Measurements from ENCODE around the gene MLANA. TPM values are rescaled to one million over a fixed set of nuclear protein-coding genes. Genes with fewer than 3 reads are reported as not detected.
"Not testable (repeated sequence)": the region's sequence is repeated elsewhere in the genome, so short reads cannot be mapped to it uniquely, and the experiment has no call there.

The MLANA gene
- polyA plus RNA-seq, 1 donor: 0.54 TPM

DNA sequence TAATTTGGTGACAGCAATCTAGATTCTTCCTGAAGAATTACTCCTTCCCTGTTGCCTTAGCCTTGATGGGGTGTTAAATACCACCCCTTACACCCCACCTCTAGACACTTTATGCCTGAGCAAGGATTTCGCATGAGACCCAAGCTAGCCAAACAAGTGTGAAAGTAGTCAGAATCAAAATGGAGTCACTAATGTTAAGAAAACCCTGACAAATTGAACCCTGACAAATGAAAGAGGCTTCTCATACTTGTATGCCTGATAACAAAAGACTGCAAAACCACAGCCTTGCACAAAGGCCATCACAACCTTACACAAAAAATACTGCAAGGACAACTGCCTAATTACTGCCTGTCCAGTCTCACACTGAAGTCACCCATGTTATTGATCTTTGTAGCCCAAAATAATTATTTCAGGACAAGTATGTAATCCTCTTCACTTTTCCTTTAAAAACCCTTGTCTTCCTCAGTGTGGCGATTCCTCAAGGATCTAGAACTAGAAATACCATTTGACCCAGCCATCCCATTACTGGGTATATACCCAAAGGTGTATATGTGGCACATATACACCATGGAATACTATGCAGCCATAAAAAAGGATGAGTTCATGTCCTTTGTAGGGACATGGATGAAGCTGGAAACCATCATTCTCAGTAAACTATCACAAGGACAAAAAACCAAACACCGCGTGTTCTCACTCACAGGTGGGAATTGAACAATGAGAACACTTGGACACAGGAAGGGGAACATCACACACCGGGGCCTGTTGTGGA lies 8.3 kb upstream of the MLANA start:
- no CpG with 5 or more reads among the region's 5 CpGs for WGBS (ENCODE audit: insufficient coverage, low lambda C conversion rate)

DNA sequence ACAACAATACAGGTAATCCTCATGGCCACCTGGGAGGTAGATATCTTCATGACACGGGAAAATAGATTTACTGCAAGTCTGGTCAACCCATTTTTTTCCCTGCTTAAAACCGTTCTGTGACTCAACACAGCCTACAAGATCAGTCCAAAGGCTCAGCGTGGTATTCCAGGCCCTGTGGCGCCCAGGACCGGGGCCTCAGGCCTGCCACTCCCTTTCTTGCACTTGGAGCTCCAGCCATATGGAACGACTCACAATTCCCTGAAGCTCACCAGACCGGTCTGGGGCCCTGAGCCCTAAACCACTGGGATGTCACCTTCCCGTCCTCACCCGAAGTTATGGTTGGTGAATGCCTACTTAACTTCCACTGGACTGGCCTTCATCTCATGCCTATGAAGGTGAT lies 6.5 kb upstream of the MLANA start:
- Histone ChIP-seq H3K9me3 (ENCODE audit: control insufficient read depth, low read depth, low read length) (no peaks in the 10 kb centered on the region), H3K4me1 (ENCODE audit: control insufficient read depth, insufficient read depth, low read length) (no peaks in the 10 kb centered on the region), H3K27me3 (ENCODE audit: control insufficient read depth, insufficient read depth, low read length) (no peaks in the 10 kb centered on the region), H3K36me3 (ENCODE audit: control insufficient read depth, insufficient read depth, low read length) (no peaks in the 10 kb centered on the region), H3K4me3 (ENCODE audit: low read length) (no peak overlapping the region), H3K27ac (ENCODE audit: low read length) (no peak overlapping the region)
- peak; percentile 9 to 55 for DNase-seq
- WGBS (ENCODE audit: insufficient coverage, low lambda C conversion rate): no CpG with 5 or more reads among the region's 9 CpGs

More for the DNA sequence above, 8.3 kb upstream of the MLANA start:
- H3K4me3 ChIP-seq (ENCODE audit: low read length); H3K9me3 ChIP-seq (ENCODE audit: control insufficient read depth, low read depth, low read length); H3K36me3 ChIP-seq (ENCODE audit: control insufficient read depth, insufficient read depth, low read length); H3K27me3 ChIP-seq (ENCODE audit: control insufficient read depth, insufficient read depth, low read length); H3K27ac ChIP-seq (ENCODE audit: low read length); DNase-seq; H3K4me1 ChIP-seq (ENCODE audit: control insufficient read depth, insufficient read depth, low read length): not testable (repeated sequence)

DNA sequence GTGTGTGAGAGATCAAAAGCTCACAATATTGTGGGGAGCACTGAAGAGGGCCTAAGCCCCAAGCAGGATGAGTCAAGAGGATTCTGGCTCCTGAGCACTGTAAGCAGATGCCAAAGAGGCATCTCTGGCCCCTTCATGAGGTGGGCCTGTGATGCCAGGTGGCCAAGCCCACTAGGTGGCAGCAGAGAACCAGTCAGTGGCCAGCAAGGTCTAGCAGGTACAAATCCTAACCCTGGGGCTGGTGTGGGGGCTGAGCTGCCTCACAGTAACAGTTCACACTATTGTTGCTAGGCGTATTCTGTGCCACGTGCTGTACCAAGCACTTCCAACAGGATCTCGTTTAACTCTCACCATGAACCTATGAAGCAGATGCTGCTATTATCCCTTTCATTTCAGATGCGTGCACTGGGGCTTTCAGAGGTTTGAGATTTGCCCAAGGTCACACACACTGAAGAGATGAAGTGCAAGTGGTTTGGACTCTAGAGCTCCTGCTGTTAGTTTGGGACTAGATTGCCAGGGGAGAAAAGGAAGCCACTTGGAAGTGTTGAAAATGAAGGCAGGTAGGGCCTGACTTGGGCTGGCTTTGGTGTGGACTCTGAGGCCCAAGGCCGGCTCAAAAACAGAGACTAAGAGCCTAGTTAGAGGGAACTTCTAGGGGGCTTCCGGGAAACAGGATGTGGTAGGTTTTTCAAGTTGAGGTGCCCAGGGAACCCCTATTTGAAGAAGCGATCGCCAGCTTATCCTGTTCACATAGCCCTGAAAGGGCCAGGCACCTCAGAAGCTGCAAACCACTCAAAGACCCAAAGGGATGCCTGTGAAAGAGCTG lies 4.4 kb upstream of the MLANA start:
- Histone ChIP-seq H3K36me3 (ENCODE audit: control insufficient read depth, insufficient read depth, low read length) (no peaks in the 10 kb centered on the region), H3K9me3 (ENCODE audit: control insufficient read depth, low read depth, low read length) (no peaks in the 10 kb centered on the region), H3K27ac (ENCODE audit: low read length) (no peak overlapping the region), H3K4me1 (ENCODE audit: control insufficient read depth, insufficient read depth, low read length) (no peaks in the 10 kb centered on the region), H3K27me3 (ENCODE audit: control insufficient read depth, insufficient read depth, low read length) (no peaks in the 10 kb centered on the region), H3K4me3 (ENCODE audit: low read length) (no peak overlapping the region)
- peak; percentile 50 to 52 for DNase-seq
- WGBS (ENCODE audit: insufficient coverage, low lambda C conversion rate): 100% methylated on average over 1 of the region's 8 CpGs

DNA sequence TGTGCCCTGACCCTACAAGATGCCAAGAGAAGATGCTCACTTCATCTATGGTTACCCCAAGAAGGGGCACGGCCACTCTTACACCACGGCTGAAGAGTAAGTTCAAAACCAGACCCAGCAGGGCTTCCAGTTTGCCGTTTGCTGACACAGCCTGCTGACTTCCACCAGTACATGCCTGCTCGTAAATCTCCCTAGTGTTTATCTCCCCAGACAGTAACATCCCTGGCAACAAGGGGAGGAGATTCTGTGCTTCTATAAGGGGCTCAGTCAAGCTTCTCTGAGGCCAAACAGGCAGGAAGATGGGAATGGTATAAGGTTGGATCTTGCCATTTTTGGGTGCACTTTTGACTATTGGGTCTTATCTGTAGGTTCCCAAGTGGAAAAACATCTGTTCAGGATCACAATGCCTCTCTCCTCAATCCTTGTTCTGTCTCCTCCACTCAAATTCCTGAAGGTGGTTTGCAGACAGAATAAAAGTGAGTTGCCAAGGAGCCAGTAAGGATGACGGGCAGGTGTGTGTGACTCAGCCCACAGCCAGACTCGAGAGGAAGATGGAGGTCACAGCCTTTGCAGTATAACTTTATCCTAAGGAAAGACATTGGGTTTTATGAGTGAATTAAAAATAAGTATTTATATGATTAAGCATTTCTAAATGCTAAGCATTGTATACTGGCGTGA lies 1.9 kb downstream of the MLANA start:
- Histone ChIP-seq H3K27me3 (ENCODE audit: control insufficient read depth, insufficient read depth, low read length) (no peaks in the 10 kb centered on the region), H3K4me3 (ENCODE audit: low read length) (no peak overlapping the region), H3K9me3 (ENCODE audit: control insufficient read depth, low read depth, low read length) (no peaks in the 10 kb centered on the region), H3K4me1 (ENCODE audit: control insufficient read depth, insufficient read depth, low read length) (no peaks in the 10 kb centered on the region), H3K36me3 (ENCODE audit: control insufficient read depth, insufficient read depth, low read length) (peaks cover 2% of the 10 kb centered on the region), H3K27ac (ENCODE audit: low read length) (no peak overlapping the region)
- 83% methylated on average over 1 of the region's 7 CpGs for WGBS (ENCODE audit: insufficient coverage, low lambda C conversion rate)
- no peak for DNase-seq

DNA sequence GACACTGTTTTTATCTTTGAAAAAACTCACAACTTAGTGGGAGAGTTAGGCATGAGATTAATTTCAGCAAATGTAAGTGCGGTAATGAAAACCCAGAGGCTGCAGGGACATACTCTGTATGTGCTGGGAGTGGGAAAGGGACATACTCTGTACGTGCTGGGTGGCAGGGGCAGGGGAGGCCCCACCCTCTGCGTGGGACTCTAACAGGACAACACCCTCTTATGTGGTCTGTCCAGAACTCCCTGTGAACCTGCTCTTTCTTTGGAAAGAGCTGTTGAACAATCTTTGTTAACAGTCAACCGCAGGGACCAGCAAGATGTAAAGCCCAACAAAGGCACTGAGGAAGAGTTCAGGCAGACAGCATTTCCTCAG lies 2.4 kb downstream of the MLANA start:
- no peak for DNase-seq
- Histone ChIP-seq H3K4me3 (ENCODE audit: low read length) (no peak overlapping the region), H3K27ac (ENCODE audit: low read length) (no peak overlapping the region), H3K27me3 (ENCODE audit: control insufficient read depth, insufficient read depth, low read length) (no peaks in the 10 kb centered on the region), H3K36me3 (ENCODE audit: control insufficient read depth, insufficient read depth, low read length) (peaks cover 2% of the 10 kb centered on the region), H3K4me1 (ENCODE audit: control insufficient read depth, insufficient read depth, low read length) (no peaks in the 10 kb centered on the region), H3K9me3 (ENCODE audit: control insufficient read depth, low read depth, low read length) (no peaks in the 10 kb centered on the region)
- WGBS (ENCODE audit: insufficient coverage, low lambda C conversion rate): no CpG with 5 or more reads among the region's 4 CpGs

DNA sequence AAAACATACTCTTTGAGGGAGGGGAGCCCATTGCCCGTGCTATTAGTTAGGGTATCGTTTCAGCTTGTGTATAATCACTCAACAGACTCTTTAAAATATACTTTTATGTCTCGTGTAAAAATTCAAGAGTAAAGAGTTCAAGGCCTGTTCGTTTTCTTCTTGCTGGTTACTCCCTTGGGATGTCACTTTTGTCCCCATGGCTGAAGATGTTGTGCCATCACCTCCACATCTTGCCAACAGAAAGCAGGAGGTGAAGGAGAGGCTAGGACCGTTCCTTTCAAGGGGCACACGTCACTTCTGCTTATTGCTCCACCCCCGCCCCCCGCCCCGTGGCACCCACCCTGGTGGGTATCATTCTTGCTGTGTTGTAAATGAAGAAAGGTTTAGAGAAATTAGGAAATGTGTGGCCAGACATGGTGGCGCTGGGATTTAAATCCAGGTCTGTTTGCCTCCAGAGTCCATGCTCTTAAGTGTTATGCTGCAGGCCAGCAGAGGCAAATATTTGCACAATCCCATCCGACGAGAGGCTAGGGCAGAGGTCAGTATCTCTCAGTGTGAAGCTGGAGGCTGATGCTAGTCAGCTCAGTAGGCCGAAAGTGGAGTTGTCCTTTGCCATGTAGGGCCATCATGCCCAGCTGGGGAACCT lies 3.0 kb downstream of the MLANA start:
- no peaks in the 10 kb centered on the region for H3K4me1 ChIP-seq (ENCODE audit: control insufficient read depth, insufficient read depth, low read length)
- H3K27me3 ChIP-seq (ENCODE audit: control insufficient read depth, insufficient read depth, low read length): no peaks in the 10 kb centered on the region
- H3K9me3 ChIP-seq (ENCODE audit: control insufficient read depth, low read depth, low read length): no peaks in the 10 kb centered on the region
- no peak overlapping the region for H3K27ac ChIP-seq (ENCODE audit: low read length)
- 100% methylated on average over 2 of the region's 13 CpGs for WGBS (ENCODE audit: insufficient coverage, low lambda C conversion rate)
- H3K36me3 ChIP-seq (ENCODE audit: control insufficient read depth, insufficient read depth, low read length): peaks cover 2% of the 10 kb centered on the region
- no peak overlapping the region for H3K4me3 ChIP-seq (ENCODE audit: low read length)
- DNase-seq: no peak

DNA sequence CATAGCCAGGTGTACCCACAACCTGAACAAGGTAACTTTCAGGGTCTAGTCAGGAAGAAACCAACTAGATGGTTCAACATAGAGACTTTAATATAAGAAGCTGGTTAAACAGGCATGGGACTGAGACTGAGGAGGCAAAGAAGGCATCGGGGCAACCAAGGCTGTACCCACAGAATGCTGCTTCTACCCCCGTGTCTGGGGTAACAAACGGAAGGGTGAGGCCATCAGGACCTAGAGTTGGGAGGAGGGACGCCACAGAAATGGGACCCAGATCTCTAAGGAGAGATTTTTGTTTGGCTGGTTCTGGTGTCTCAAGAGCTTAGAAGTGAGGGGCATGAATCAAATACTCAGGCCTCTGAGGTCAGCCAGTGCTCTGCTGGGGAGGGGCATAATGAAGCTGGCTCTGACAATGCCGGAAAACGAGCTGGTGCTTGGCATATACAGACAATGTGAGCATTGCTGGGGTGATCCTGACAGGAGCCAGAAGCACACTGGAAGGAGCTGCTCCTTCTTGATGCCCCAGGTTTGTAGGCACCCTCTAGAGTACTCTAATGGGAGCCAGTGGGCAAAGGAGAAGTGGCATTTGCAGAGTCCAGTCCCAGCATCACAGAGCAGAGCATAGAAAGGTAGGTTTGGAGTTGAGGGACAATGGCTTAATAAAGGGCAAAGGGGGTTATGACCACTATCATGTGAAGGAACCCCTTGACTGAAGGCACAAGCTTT lies 3.7 kb downstream of the MLANA start:
- Histone ChIP-seq H3K27ac (ENCODE audit: low read length) (no peak overlapping the region), H3K4me1 (ENCODE audit: control insufficient read depth, insufficient read depth, low read length) (no peaks in the 10 kb centered on the region), H3K27me3 (ENCODE audit: control insufficient read depth, insufficient read depth, low read length) (no peaks in the 10 kb centered on the region), H3K9me3 (ENCODE audit: control insufficient read depth, low read depth, low read length) (no peaks in the 10 kb centered on the region), H3K4me3 (ENCODE audit: low read length) (no peak overlapping the region), H3K36me3 (ENCODE audit: control insufficient read depth, insufficient read depth, low read length) (peaks cover 2% of the 10 kb centered on the region)
- no peak for DNase-seq
- no CpG with 5 or more reads among the region's 6 CpGs for WGBS (ENCODE audit: insufficient coverage, low lambda C conversion rate)

DNA sequence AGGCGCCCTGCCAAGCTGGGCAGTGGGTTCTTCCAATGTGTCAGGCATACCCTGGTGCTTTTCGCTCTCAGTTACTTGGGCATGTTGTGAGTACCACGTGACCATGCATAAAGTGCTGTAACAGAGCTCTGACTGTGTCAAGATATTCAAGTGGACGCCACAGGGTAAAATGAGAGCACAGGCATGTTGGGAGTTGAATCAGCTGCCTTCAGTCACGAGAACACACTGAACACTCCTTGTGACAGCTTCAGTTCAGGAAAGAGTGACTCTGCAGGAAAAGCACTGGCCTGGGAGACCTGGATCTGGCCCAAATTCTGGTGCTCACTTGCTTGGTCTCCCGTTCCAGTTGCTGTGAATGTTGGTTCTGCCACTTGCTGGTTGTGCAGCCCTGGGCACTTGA lies 5.1 kb downstream of the MLANA start:
- WGBS (ENCODE audit: insufficient coverage, low lambda C conversion rate): no CpG with 5 or more reads among the region's 6 CpGs
- no peaks in the 10 kb centered on the region for H3K4me1 ChIP-seq (ENCODE audit: control insufficient read depth, insufficient read depth, low read length)
- H3K27me3 ChIP-seq (ENCODE audit: control insufficient read depth, insufficient read depth, low read length): no peaks in the 10 kb centered on the region
- no peak for DNase-seq
- no peak overlapping the region for H3K4me3 ChIP-seq (ENCODE audit: low read length)
- H3K36me3 ChIP-seq (ENCODE audit: control insufficient read depth, insufficient read depth, low read length): peaks cover 2% of the 10 kb centered on the region
- no peak overlapping the region for H3K27ac ChIP-seq (ENCODE audit: low read length)
- H3K9me3 ChIP-seq (ENCODE audit: control insufficient read depth, low read depth, low read length): no peaks in the 10 kb centered on the region

DNA sequence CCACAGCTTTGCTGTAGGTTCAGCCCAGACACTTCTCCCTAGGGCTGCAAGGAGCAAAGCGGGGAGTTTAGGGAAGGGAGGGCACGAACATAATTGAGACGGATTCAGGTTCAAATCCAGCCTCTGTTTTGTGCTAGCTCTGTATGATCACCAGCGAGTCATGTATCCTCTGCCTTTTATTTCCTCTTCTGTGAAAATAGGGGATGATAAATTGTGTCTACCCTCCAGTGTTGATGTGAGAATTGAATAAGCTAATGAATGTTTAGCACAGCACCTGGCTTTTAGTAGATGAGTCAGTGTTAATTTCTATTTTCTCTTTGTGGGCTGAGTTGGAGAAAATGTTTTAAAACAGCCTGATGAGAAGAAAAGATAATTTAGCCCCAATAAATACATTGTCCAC lies 6.2 kb downstream of the MLANA start:
- DNase-seq: no peak
- no CpG with 5 or more reads among the region's 4 CpGs for WGBS (ENCODE audit: insufficient coverage, low lambda C conversion rate)
- Histone ChIP-seq H3K36me3 (ENCODE audit: control insufficient read depth, insufficient read depth, low read length) (peaks cover 2% of the 10 kb centered on the region), H3K27me3 (ENCODE audit: control insufficient read depth, insufficient read depth, low read length) (no peaks in the 10 kb centered on the region), H3K9me3 (ENCODE audit: control insufficient read depth, low read depth, low read length) (no peaks in the 10 kb centered on the region), H3K4me3 (ENCODE audit: low read length) (no peak overlapping the region), H3K4me1 (ENCODE audit: control insufficient read depth, insufficient read depth, low read length) (no peaks in the 10 kb centered on the region), H3K27ac (ENCODE audit: low read length) (no peak overlapping the region)

DNA sequence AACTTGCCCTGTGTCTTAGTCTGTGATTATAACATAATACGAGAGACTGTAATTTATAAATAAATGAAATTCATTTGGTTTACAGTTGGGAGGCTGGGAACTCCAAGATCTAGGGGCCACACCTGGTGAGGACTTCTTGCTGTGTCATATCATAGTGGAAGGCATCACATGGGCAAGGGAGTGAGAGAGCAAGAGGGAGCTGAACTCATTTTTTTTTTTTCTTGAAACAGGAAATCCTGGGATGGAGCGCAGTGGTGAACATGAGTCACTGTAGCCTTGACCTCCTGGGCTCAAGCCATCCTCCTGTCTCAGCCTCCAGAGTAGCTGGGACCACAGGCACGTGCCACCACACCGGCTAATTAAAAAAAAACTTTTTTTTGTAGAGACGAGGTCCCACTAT lies 7.2 kb downstream of the MLANA start:
- Histone ChIP-seq H3K27ac (ENCODE audit: low read length) (no peak overlapping the region), H3K4me1 (ENCODE audit: control insufficient read depth, insufficient read depth, low read length) (no peaks in the 10 kb centered on the region), H3K36me3 (ENCODE audit: control insufficient read depth, insufficient read depth, low read length) (peaks cover 2% of the 10 kb centered on the region), H3K9me3 (ENCODE audit: control insufficient read depth, low read depth, low read length) (no peaks in the 10 kb centered on the region), H3K27me3 (ENCODE audit: control insufficient read depth, insufficient read depth, low read length) (no peaks in the 10 kb centered on the region), H3K4me3 (ENCODE audit: low read length) (no peak overlapping the region)
- no CpG with 5 or more reads among the region's 5 CpGs for WGBS (ENCODE audit: insufficient coverage, low lambda C conversion rate)
- DNase-seq: no peak

Data from large intestine (tissue), 3 donors.